HL-60 (cell line): ENCODE data around the gene PLCL2.

Source experiments
- DNase-seq, 2 experiments: peaks; one replicate each; pipeline ENCODE4 v3.0.0-alpha.2; 2010 to 2020; ENCODE audit warnings: low read depth in 1 of 2, low spot score in 1 of 2
- H3K27ac ChIP-seq: fragments of 250-450 bp; sonication (Bioruptor Pico); replicated peaks from 2 replicates; pipeline ENCODE4 v1.5.1; 2020; ENCODE audit warnings: mild to moderate bottlenecking, moderate library complexity
- H3K27me3 ChIP-seq: fragments of 250-450 bp; sonication (Bioruptor Pico); 2 replicates; pipeline ENCODE4 v1.5.1; 2021; ENCODE audit warnings: mild to moderate bottlenecking, moderate library complexity; ENCODE audit not compliant: insufficient read depth, poor library complexity, severe bottlenecking
- H3K4me3 ChIP-seq: replicated peaks from 2 replicates; pipeline ENCODE4 v1.5.1; 2011; ENCODE audit warnings: mild to moderate bottlenecking, control low read depth, low read length; ENCODE audit not compliant: insufficient read depth
- CTCF ChIP-seq: IDR thresholded peaks from one replicate; pipeline ENCODE4 v1.5.1; 2011; ENCODE audit warnings: low read length, control low read depth, inconsistent platforms; ENCODE audit not compliant: insufficient read depth
- GABPA ChIP-seq: IDR thresholded peaks from 2 replicates; pipeline ENCODE4 v1.6.1; 2012; ENCODE audit warnings: low read depth
- POLR2AphosphoS5 ChIP-seq: IDR thresholded peaks from 2 replicates; pipeline ENCODE4 v1.6.1; 2012; ENCODE audit warnings: low read depth
- REST ChIP-seq: IDR thresholded peaks from 2 replicates; pipeline ENCODE4 v1.6.1; 2012; ENCODE audit warnings: low read depth; ENCODE audit not compliant: insufficient replicate concordance
- SPI1 ChIP-seq: IDR thresholded peaks from 2 replicates; pipeline ENCODE4 v1.6.1; 2012; ENCODE audit warnings: low read depth, mild to moderate bottlenecking, borderline replicate concordance

The PLCL2 gene

GRCh38 chr3:17030438-17030837 is 145.7 kb downstream of the PLCL2 start:
- TF ChIP-seq GABPA, result no peak
- TF ChIP-seq REST, result no peak
- no peak for TF ChIP-seq SPI1
- TF ChIP-seq CTCF, result no peak
- TF ChIP-seq POLR2AphosphoS5, result no peak
- no peak overlapping the region for H3K4me3 ChIP-seq
- no peak overlapping the region for H3K27ac ChIP-seq
- DNase-seq, result no peak
- H3K27me3 ChIP-seq, result no peaks in the 10 kb centered on the region

GRCh38 chr3:17030956-17031652 is 146.3 kb downstream of the PLCL2 start:
- Histone ChIP-seq H3K27ac (no peak overlapping the region), H3K27me3 (no peaks in the 10 kb centered on the region), H3K4me3 (no peak overlapping the region)
- DNase-seq, result no peak
- no peak for TF ChIP-seq GABPA
- TF ChIP-seq CTCF, result no peak
- TF ChIP-seq POLR2AphosphoS5, result no peak
- TF ChIP-seq REST, result no peak
- TF ChIP-seq SPI1, result no peak

- no peak for TF ChIP-seq REST
- no peak for TF ChIP-seq GABPA
- peak; percentile 13 for TF ChIP-seq CTCF
- DNase-seq, result peak in 1 of 2 experiments; percentile 35
Measured at GRCh38 chr3:17032407-17033034, 147.8 kb downstream of the PLCL2 start.

More at GRCh38 chr3:17032407-17033034, 147.8 kb downstream of the PLCL2 start:
- no peak overlapping the region for H3K4me3 ChIP-seq
- H3K27ac ChIP-seq, result peak overlapping the region; percentile 53
- H3K27me3 ChIP-seq, result no peaks in the 10 kb centered on the region
